Nephron progenitor cell (in vitro differentiated cells): ENCODE measurements around the gene GPR153.

Source experiments
- DNase-seq: peaks from one replicate; pipeline ENCODE4 v3.0.0; 2021
- H3K27ac Mint-ChIP-seq: 2 replicates; pipeline ENCODE4 v1.8.0; 2021; ENCODE audit warnings: mild to moderate bottlenecking, moderate library complexity, mixed read lengths
- H3K27me3 Mint-ChIP-seq: 2 replicates; pipeline ENCODE4 v1.8.0; 2021; ENCODE audit warnings: mild to moderate bottlenecking, low read depth, mixed read lengths; ENCODE audit not compliant: poor library complexity
- H3K36me3 Mint-ChIP-seq: 2 replicates; pipeline ENCODE4 v1.8.0; 2021; ENCODE audit warnings: low read depth, mixed read lengths
- H3K4me1 Mint-ChIP-seq: 2 replicates; pipeline ENCODE4 v1.8.0; 2021; ENCODE audit warnings: mixed read lengths
- H3K4me3 Mint-ChIP-seq: 2 replicates; pipeline ENCODE4 v1.8.0; 2021; ENCODE audit warnings: mild to moderate bottlenecking, moderate library complexity, mixed read lengths
- H3K9me3 Mint-ChIP-seq: 2 replicates; pipeline ENCODE4 v1.8.0; 2021; ENCODE audit warnings: mild to moderate bottlenecking, moderate library complexity, mixed read lengths
- TF ChIP-seq, protein P1 (sequence below): fragments of 200-600 bp; sonication (generic); IDR thresholded peaks from 2 replicates; pipeline ENCODE4 v1.5.0; 2021; ENCODE audit warnings: antibody characterized with exemption

The GPR153 gene

DNA sequence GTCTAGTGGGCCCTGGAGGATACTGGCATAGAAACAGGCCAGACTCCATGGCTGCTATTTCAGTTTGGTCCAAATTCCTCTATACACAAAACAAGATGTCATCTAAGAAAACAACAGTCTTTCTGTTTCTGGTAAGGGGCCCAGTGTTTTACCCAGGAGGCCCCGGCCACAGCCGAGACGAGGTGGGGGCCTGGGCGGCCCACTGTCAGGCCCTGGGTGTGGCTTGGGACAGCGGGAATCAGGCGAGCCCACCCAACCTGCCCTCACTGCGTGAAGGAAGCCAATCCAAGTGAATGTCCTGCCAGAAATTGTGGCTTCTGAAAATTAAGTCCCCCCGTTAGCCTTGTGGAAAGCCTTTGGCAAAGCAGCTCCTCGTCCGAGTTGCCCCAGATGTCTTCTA lies 31.2 kb upstream of the GPR153 start:
- DNase-seq: no peak
- H3K27me3 Mint-ChIP-seq: no peaks in the 10 kb centered on the region
- TF ChIP-seq, protein P1, sequence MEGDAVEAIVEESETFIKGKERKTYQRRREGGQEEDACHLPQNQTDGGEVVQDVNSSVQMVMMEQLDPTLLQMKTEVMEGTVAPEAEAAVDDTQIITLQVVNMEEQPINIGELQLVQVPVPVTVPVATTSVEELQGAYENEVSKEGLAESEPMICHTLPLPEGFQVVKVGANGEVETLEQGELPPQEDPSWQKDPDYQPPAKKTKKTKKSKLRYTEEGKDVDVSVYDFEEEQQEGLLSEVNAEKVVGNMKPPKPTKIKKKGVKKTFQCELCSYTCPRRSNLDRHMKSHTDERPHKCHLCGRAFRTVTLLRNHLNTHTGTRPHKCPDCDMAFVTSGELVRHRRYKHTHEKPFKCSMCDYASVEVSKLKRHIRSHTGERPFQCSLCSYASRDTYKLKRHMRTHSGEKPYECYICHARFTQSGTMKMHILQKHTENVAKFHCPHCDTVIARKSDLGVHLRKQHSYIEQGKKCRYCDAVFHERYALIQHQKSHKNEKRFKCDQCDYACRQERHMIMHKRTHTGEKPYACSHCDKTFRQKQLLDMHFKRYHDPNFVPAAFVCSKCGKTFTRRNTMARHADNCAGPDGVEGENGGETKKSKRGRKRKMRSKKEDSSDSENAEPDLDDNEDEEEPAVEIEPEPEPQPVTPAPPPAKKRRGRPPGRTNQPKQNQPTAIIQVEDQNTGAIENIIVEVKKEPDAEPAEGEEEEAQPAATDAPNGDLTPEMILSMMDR: no peak
- peaks cover 26% of the 10 kb centered on the region for H3K4me1 Mint-ChIP-seq
- H3K36me3 Mint-ChIP-seq: peaks cover 12% of the 10 kb centered on the region
- H3K27ac Mint-ChIP-seq: peak overlapping the region; percentile 19
- H3K4me3 Mint-ChIP-seq: no peak overlapping the region
- H3K9me3 Mint-ChIP-seq: no peaks in the 10 kb centered on the region

DNA sequence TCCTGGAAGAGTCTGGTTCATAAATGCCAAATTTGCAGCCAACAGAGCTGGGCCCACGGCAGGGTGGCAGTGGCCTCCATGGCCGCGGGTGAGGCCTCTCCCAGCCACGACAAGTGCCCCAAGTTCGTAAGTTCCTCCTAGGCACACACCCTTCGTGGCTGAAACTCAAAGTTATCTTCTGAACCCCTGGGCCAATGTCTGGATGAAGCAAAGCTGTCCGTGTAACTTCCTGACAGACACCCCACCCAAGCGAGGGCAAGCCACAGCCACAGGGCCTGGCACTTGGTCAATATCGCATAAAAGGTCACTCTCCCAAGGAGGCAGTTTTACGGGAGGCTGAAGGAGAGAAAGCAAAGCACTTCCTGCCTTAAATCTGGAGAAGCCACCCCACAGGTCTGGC lies 27.8 kb upstream of the GPR153 start:
- H3K27me3 Mint-ChIP-seq: no peaks in the 10 kb centered on the region
- H3K27ac Mint-ChIP-seq: no peak overlapping the region
- no peaks in the 10 kb centered on the region for H3K9me3 Mint-ChIP-seq
- no peak for DNase-seq
- H3K36me3 Mint-ChIP-seq: peaks cover 7% of the 10 kb centered on the region
- H3K4me1 Mint-ChIP-seq: peaks cover 27% of the 10 kb centered on the region
- TF ChIP-seq, protein P1: no peak
- H3K4me3 Mint-ChIP-seq: no peak overlapping the region

DNA sequence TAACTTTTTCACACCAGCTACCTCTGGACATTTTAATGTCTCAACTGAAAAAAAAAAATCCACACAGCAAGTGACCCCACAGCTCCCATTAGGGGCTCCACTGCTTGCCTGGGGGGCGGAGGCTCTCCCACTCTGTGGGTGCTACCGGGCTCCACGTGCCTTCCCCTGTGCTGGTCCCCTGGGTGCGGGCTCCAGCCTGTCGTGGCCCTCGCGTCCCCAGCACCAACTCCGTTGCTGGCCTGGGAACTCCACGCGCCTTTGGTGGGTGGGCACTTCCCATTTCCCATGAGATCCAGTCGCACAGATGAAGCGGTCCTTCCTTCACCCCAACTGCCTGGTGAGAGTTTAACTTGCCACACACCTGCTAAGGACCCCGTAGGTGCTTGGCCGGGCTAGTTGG lies 27.1 kb upstream of the GPR153 start:
- Mint-ChIP-seq H3K9me3 (no peaks in the 10 kb centered on the region), H3K4me1 (peaks cover 32% of the 10 kb centered on the region), H3K4me3 (no peak overlapping the region), H3K27me3 (no peaks in the 10 kb centered on the region), H3K36me3 (peaks cover 1% of the 10 kb centered on the region), H3K27ac (no peak overlapping the region)
- no peak for DNase-seq
- TF ChIP-seq, protein P1: no peak

DNA sequence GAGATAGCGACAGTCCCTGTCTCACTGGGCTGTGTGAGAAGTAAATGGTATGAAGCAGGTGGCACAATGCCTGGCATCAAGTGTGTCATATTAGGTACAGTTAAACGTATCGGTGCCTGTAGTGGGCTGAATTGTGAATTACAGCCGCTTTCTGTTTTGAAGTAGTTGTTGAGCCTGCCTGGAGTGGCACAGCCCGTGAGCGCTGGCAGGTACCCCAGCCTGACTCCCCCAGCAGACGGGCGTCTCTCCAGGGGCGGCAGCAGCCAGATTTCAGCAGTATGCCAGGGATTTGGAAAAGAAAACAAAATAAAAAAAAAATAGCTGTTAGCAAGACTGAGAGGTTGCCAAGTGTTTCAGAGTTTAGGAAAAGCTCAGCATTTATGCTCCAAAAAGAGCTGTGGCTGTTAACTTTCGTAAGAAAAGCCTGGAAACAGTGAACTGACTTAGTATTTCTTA lies 26.6 kb upstream of the GPR153 start:
- TF ChIP-seq, protein P1: no peak
- Mint-ChIP-seq H3K4me3 (no peak overlapping the region), H3K4me1 (peaks cover 31% of the 10 kb centered on the region), H3K9me3 (no peaks in the 10 kb centered on the region), H3K27me3 (peaks cover 4% of the 10 kb centered on the region), H3K27ac (peak overlapping the region; percentile 61), H3K36me3 (no peaks in the 10 kb centered on the region)
- DNase-seq: no peak

DNA sequence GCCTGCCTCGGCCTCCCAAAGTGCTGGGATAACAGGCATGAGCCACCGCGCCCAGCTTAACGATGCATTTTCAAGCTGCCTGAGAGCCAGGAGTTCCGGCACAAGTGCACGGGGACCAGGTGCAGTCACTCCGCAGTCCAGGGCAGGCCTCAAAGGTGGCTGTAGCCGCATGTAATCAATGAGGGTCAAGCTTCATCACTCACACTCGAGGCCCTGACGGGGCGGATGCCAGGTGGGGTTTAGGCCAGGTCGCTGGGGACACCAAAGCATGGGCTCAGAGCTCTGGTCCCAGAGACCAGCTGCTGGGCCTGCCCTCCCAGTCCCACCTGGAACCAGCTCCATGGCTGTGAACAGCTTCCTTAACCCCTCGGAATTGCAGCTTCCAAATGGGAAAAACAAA lies 26.1 kb upstream of the GPR153 start:
- TF ChIP-seq, protein P1: no peak
- Mint-ChIP-seq H3K27me3 (peaks cover 5% of the 10 kb centered on the region), H3K4me1 (peaks cover 27% of the 10 kb centered on the region), H3K27ac (no peak overlapping the region), H3K4me3 (no peak overlapping the region), H3K36me3 (no peaks in the 10 kb centered on the region), H3K9me3 (no peaks in the 10 kb centered on the region)
- no peak for DNase-seq

DNA sequence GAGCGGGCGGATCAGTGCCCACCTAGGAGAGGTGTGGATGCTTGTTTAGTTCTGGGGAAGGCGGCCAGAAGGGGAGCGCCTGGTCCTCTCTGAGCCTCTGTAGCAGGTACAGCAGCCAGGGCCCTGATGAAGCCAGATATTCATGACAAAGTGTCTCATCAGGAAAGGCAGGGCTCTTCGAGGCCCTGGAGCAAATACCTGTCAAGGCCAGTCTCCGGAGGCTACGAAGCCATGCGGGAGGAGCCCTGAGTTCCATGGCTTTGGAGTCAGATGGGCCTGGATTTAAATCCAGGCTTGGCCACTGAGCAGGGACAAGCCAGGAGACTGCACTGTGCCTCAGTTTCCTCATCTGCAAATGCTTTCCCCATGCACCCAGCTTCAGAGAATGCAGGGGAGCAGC lies 25.4 kb upstream of the GPR153 start:
- no peaks in the 10 kb centered on the region for H3K36me3 Mint-ChIP-seq
- H3K27ac Mint-ChIP-seq: no peak overlapping the region
- H3K9me3 Mint-ChIP-seq: no peaks in the 10 kb centered on the region
- TF ChIP-seq, protein P1: no peak
- DNase-seq: no peak
- H3K4me3 Mint-ChIP-seq: no peak overlapping the region
- H3K4me1 Mint-ChIP-seq: peaks cover 19% of the 10 kb centered on the region
- H3K27me3 Mint-ChIP-seq: peaks cover 5% of the 10 kb centered on the region
